ENCODE measurements around the gene CDC20. TPM values are rescaled to one million over a fixed set of nuclear protein-coding genes. Genes with fewer than 3 reads are reported as not detected.
A peak's percentile ranks its signal among the peaks of the same experiment; 100 is the strongest.
"Not testable (repeated sequence)": the region's sequence is repeated elsewhere in the genome, so short reads cannot be mapped to it uniquely, and the experiment has no call there.

CDC20 gene
- total RNA-seq, 1 donor from 2014 or later, result 4.9 TPM

GRCh38 chr1:43379476-43379875, 20.7 kb downstream of the CDC20 start:
- DNase-seq (ENCODE audit: low spot score), result no peak

- DNase-seq (ENCODE audit: low spot score), result no peak
Observed at GRCh38 chr1:43381612-43382011, 22.8 kb downstream of the CDC20 start.

GRCh38 chr1:43382027-43382779, 23.4 kb downstream of the CDC20 start:
- DNase-seq (ENCODE audit: low spot score), result no peak

DNA sequence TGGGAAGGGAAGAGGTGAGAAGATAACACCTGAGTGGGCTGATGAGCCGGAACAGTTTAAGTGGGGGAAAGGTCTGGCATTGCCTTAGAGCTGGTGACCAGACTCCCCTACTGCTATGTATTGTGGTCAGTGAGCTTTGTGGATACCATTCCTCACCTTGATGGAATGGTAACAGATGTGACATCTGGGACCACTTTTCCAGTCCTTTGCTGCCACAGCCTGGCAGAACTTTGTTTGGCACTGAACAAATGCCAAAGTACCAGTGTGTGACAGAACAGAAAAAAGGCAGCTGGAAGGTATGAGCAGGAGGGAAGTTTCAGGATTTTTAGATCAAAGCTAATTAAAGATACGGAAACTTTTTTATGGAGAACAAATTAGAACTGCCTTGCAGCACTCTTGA, 24.7 kb downstream of the CDC20 start:
- no peak for DNase-seq (ENCODE audit: low spot score)

DNA sequence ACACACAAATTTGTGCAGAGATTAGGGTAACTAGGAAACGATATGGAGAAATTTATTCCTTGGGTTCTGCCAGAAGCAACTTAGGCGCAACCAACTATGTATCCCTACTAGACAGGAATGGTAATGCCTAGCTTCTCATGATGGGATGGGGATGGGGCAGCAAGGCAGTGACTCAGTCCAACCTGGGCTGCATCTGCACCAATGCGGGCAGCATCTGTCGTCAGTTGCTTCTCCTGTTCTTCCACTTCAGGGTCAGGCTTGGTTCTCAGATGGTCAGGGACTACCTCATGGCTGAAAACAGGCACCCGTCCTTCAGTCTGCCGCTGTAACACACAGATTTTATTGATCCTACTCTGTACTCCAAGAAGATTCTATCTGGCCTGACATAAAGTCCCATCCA, 27.9 kb downstream of the CDC20 start:
- no peak for DNase-seq (ENCODE audit: low spot score)

DNA sequence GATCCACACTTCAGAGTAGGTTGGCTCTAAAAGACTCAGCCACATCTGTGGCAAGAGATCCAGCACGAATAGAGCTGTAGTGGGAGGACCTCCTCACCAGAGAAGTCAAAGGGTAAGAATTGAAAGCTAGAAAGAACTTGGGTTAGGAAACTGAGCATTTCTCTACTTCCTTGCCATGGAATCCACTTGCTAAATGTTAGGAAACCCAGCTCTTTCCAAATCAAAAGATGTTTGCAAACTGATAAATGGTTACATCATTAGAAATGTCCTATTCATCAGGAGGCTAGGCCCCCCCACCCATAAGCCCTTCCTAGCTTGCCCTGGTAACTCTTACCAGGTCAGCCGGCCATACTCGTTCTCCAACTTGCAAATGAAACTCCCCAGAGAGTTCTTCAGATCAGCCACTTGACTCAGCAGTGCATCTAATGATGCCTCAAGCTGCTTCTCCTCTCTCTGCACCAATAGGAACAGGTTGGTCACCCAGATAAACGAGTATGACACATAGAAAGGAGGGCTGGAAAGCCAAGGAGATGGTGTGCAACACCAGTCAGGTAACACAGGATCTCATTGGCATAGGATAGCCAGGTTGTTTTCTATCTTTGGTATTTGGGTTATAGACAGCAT, 29.3 kb downstream of the CDC20 start:
- DNase-seq (ENCODE audit: low spot score), result no peak

- no peak for DNase-seq (ENCODE audit: low spot score)
Observed at GRCh38 chr1:43388613-43389012, 29.8 kb downstream of the CDC20 start.

DNA sequence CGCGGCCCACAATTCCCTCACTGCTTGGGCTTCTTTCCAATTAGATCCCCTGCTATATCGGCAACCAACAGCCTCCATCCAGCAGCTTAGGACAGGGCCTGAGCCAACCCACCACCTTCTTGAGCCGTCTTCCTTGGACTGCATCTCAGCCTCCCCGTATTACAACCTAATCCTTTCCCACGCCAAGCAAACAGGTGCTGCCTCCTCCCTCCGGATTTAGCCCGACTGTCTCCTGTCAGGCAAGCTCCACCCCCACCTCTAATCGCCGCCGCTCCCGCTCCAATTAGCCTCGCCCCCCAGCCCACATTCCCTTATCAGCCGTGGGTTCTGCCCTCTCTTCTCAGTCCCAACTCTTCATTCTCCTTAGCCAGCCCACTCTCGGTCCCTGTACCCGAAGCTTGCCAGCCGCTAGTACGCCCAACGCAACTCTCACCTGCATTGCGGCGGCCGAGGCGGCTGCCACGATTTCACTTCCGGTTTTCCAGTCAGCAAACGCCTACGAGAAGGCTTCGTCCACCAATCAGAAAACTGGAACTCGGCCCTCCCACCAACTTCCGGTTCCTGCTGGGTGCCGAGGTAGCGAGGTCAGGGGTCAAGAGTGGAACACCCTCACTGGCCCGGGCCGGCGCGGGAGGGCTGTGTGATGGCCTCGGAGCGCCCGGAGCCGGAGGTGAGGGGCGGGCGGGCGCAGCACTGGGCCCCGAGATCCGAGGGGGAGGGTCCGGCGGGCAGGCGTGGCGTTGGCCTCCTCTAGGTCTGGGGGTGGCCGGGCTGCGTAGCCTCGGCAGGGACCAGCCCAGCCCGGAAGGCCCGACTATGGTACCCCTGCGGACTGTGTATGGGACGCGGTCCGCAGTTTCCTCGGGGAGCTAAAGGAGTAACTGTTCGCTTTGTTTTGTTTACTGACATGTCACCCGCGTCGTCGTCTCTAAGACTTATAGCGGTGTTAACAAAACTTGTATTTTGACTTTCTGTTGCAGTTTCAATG, 30.8 kb downstream of the CDC20 start, which contains the start of the genes MED8 and SZT2:
Gene MED8, minus strand, starts transcription at position 475 of the 988 bp plus-strand sequence. Its CDS starts 36 bp downstream, at position 439.
Gene SZT2, plus strand, starts transcription at position 574 of the 988 bp plus-strand sequence. Its CDS starts 70 bp downstream, at position 644.
- peak; percentile 98 for DNase-seq (ENCODE audit: low spot score)

DNA sequence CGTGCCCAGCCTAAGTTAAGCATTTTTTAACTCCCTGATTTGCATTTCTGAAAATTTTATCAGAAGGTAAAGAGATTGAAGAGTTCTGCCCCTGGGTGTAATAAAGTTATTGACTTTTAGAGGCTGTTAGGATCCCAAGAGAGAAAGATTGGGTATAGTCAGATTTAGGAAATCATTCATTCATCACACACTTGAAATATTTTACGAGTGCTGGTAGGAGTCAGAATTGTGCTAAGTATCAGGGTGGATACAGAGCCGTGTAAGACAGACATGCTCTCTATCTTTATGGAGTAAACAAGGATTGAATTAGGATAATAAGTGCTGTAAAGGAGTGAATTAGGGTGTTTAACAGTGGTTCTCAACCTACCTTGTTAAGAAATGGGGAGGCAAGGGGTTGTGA, 33.9 kb downstream of the CDC20 start:
- DNase-seq (ENCODE audit: low spot score), result no peak

DNA sequence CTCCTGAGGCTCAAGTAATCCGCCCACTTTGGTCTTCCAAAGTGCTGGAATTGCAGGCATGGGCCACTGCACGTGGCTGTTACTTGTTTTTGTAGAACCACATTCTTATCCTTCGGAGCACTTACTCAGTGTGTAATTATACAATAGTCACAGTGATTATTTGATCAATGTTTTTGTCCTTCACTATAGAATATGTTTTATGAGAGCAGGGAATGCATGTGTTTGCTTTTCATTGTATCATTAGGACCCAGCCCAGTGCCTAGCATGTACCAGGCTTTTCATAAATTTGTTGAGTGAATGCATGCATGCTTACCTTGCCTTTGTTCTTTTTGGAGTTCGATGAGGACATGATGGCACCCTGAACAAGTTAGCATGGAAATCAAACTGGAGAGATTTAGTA, 36.7 kb downstream of the CDC20 start:
- no peak for DNase-seq (ENCODE audit: low spot score)

DNA sequence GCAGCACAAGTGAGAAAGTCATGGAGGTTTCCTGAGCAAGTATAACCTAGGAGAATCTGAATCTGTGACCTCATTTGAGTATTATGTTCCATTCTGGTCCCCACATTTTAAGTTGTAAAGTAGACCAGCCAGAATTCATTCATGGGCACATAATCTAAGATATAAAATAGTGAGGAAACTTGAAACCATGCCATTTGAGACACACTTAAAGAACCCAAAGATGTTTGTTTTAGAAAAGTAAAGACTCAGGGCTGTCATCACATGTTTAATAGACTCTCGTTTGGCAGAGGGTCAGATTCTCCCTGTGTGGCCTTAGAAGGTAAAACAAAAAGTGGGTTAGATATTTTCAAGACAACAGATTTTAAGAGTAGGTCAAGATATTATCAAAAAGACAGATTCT, 37.3 kb downstream of the CDC20 start:
- DNase-seq (ENCODE audit: low spot score), result no peak

DNA sequence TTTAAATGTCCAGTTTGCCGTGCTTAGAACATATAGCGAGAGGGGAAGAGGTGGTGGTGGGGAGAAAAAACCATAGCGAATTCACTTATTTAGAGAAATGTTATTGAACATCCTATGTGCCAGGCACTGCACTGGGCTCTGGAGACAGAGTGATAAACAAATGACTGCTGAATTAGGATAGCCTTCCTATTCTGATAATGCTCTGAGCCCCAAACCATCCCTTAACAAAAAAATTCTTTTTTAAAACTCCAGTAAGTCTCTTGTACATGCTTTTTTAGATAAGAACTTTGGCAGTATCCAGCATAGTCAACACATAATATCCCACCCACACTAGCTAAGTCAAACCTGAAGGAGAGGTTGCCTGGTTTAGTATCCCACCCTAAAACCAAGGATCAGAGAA, 39.4 kb downstream of the CDC20 start:
- DNase-seq (ENCODE audit: low spot score), result no peak

- DNase-seq (ENCODE audit: low spot score), result not testable (repeated sequence)
Observed at GRCh38 chr1:43400441-43400840, 41.7 kb downstream of the CDC20 start.

- DNase-seq (ENCODE audit: low spot score), result no peak
Observed at GRCh38 chr1:43402089-43402865, 43.5 kb downstream of the CDC20 start.

GRCh38 chr1:43404353-43404752, 45.6 kb downstream of the CDC20 start:
- DNase-seq (ENCODE audit: low spot score), result no peak

- DNase-seq (ENCODE audit: low spot score), result no peak
Observed at GRCh38 chr1:43405219-43405875, 46.6 kb downstream of the CDC20 start.

DNA sequence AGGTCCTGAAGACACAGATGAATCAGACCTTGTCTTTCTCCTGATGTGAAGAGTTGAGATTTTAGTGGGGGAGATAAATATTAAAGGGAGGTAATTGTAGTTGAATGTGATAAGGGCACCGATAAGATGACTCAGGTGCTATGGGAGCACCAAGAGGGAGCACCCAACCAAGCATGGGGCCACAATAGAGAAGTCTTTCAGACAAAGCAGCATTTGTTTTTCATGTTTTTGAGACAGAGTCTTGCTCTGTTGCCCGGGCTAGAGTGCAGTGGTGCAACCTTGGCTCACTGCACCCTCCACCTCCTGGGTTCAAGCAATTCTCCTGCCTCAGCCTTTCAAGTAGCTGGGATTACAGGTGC, 47.1 kb downstream of the CDC20 start:
- no peak for DNase-seq (ENCODE audit: low spot score)

GRCh38 chr1:43410571-43410970, 51.8 kb downstream of the CDC20 start:
- no peak for DNase-seq (ENCODE audit: low spot score)

Measured in mesenteric fat pad (tissue), 1 donor.